ENCODE measurements around the gene ZNF148. TPM values are rescaled to one million over a fixed set of nuclear protein-coding genes. Genes with fewer than 3 reads are reported as not detected.

The ZNF148 gene
- total RNA-seq, 4 donors from 2014 or later = 10.7 to 25.9 (median 16.9) TPM

GRCh38 chr3:125234831-125235230 is 140.3 kb downstream of the ZNF148 start:
- WGBS, 2 donors = 100% methylated on average over 1 of the region's 1 CpG
- no peaks in the 10 kb centered on the region for H3K27me3 ChIP-seq
- TF ChIP-seq, protein P1, sequence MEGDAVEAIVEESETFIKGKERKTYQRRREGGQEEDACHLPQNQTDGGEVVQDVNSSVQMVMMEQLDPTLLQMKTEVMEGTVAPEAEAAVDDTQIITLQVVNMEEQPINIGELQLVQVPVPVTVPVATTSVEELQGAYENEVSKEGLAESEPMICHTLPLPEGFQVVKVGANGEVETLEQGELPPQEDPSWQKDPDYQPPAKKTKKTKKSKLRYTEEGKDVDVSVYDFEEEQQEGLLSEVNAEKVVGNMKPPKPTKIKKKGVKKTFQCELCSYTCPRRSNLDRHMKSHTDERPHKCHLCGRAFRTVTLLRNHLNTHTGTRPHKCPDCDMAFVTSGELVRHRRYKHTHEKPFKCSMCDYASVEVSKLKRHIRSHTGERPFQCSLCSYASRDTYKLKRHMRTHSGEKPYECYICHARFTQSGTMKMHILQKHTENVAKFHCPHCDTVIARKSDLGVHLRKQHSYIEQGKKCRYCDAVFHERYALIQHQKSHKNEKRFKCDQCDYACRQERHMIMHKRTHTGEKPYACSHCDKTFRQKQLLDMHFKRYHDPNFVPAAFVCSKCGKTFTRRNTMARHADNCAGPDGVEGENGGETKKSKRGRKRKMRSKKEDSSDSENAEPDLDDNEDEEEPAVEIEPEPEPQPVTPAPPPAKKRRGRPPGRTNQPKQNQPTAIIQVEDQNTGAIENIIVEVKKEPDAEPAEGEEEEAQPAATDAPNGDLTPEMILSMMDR (IDR thresholded peaks at IDR 0.05) = no peak
- TF ChIP-seq POLR2A (IDR thresholded peaks at IDR 0.05) = no peak

GRCh38 chr3:125232401-125232800 is 142.7 kb downstream of the ZNF148 start:
- Histone ChIP-seq H3K4me1 (peaks cover 0 to 9% (median 0%) of the 10 kb centered on the region in 3 donors), H3K27me3 (no peaks in the 10 kb centered on the region), H3K36me3 (peaks cover 2 to 27% (median 8%) of the 10 kb centered on the region in 3 donors), H3K4me3 (no peak overlapping the region), H3K9me3 (no peaks in the 10 kb centered on the region), H3K27ac (no peak overlapping the region)
- no peak for DNase-seq
- WGBS, 2 donors = 83 to 92% methylated on average over 3 of the region's 3 CpGs
- intact Hi-C loops (cut with DNase I) = no loop called here
- TF ChIP-seq POLR2A (IDR thresholded peaks at IDR 0.05) = no peak
- TF ChIP-seq, protein P1 (IDR thresholded peaks at IDR 0.05) = no peak

More at GRCh38 chr3:125234831-125235230, 140.3 kb downstream of the ZNF148 start:
- no peak for DNase-seq
- H3K4me1 ChIP-seq = peaks cover 0 to 9% (median 0%) of the 10 kb centered on the region in 3 donors
- intact Hi-C loops (cut with DNase I) = no loop called here
- no peaks in the 10 kb centered on the region for H3K9me3 ChIP-seq
- no peak overlapping the region for H3K27ac ChIP-seq
- H3K4me3 ChIP-seq = no peak overlapping the region
- peaks cover 0 to 22% (median 8%) of the 10 kb centered on the region in 3 donors for H3K36me3 ChIP-seq

GRCh38 chr3:125231895-125232294 is 143.2 kb downstream of the ZNF148 start:
- intact Hi-C loops (cut with DNase I) = no loop called here
- Histone ChIP-seq H3K27me3 (no peaks in the 10 kb centered on the region), H3K4me3 (no peak overlapping the region), H3K9me3 (no peaks in the 10 kb centered on the region), H3K36me3 (peaks cover 2 to 32% (median 8%) of the 10 kb centered on the region in 3 donors), H3K27ac (no peak overlapping the region), H3K4me1 (peaks cover 0 to 9% (median 0%) of the 10 kb centered on the region in 3 donors)
- no peak for DNase-seq
- TF ChIP-seq POLR2A (IDR thresholded peaks at IDR 0.05) = no peak
- TF ChIP-seq, protein P1 (IDR thresholded peaks at IDR 0.05) = no peak
- 60 to 70% methylated on average over 3 of the region's 3 CpGs for WGBS, 2 donors

DNA sequence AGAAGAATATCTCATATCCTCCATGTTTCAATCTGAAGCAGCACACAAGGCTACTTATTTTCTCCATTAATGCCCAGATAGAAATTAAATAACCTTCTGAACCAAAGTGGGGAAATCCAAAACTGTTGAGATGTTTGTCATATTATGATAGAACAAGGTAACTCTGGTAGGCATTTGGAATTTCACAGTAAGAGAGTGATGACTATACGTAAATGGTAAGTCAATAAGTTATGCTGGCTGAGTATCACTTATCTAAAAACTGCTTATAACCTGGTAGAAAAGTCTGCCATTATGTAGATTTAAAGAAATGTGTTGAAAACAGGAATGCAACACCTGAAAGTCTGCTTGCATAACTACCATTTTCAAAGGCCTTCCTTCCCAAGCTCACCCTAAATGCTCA is 145.4 kb downstream of the ZNF148 start:
- H3K36me3 ChIP-seq = peaks cover 2 to 42% (median 8%) of the 10 kb centered on the region in 3 donors
- TF ChIP-seq, protein P1 (IDR thresholded peaks at IDR 0.05) = no peak
- no peak for TF ChIP-seq POLR2A (IDR thresholded peaks at IDR 0.05)
- H3K4me1 ChIP-seq = peaks cover 0 to 9% (median 0%) of the 10 kb centered on the region in 3 donors
- no peak overlapping the region for H3K4me3 ChIP-seq
- H3K27ac ChIP-seq = no peak overlapping the region
- 94 to 100% methylated on average over 1 of the region's 1 CpG for WGBS, 2 donors
- H3K9me3 ChIP-seq = no peaks in the 10 kb centered on the region
- no peak for DNase-seq
- H3K27me3 ChIP-seq = no peaks in the 10 kb centered on the region
- intact Hi-C loops (cut with DNase I) = no loop called here

- intact Hi-C loops (cut with DNase I) = no loop called here
- WGBS, 2 donors = 84 to 88% methylated on average over 7 of the region's 7 CpGs
- no peak overlapping the region for H3K4me3 ChIP-seq
- H3K36me3 ChIP-seq = peaks cover 2 to 42% (median 8%) of the 10 kb centered on the region in 3 donors
- H3K27ac ChIP-seq = no peak overlapping the region
- H3K4me1 ChIP-seq = peaks cover 0 to 9% (median 0%) of the 10 kb centered on the region in 3 donors
- H3K9me3 ChIP-seq = no peaks in the 10 kb centered on the region
- DNase-seq = no peak
- H3K27me3 ChIP-seq = no peaks in the 10 kb centered on the region
- TF ChIP-seq, protein P1 (IDR thresholded peaks at IDR 0.05) = no peak
- no peak for TF ChIP-seq POLR2A (IDR thresholded peaks at IDR 0.05)
Measured at GRCh38 chr3:125229168-125229567, 146.0 kb downstream of the ZNF148 start.
